GM12801 (cell line): ENCODE data around the gene WDFY4.

Source experiments
- TF ChIP-seq, protein P1 (sequence below): IDR thresholded peaks from one replicate; pipeline ENCODE4 v1.5.1; 2011; ENCODE audit warnings: control low read depth; ENCODE audit not compliant: insufficient read length; ENCODE audit errors: extremely low read depth

The WDFY4 gene

DNA sequence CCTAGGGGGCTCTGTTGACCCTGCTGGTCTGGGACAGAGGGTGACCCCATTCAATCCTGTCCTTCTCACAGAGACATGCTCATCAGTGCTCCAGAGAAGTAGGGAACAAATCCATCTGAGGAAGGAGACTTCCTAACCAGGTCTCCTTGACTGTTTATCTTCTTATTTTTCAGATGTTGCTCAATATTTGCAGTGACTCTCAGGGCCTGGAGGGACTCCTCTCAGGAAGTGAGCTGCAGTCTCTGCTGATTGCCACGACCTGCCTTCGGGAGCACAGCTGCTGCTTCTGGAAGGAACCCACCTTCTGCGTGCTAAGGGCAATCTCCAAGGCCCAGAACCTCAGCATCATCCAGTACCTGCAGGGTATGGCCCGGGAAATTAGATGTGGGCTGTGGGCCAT, 41.0 kb downstream of the WDFY4 start:
- TF ChIP-seq, protein P1, sequence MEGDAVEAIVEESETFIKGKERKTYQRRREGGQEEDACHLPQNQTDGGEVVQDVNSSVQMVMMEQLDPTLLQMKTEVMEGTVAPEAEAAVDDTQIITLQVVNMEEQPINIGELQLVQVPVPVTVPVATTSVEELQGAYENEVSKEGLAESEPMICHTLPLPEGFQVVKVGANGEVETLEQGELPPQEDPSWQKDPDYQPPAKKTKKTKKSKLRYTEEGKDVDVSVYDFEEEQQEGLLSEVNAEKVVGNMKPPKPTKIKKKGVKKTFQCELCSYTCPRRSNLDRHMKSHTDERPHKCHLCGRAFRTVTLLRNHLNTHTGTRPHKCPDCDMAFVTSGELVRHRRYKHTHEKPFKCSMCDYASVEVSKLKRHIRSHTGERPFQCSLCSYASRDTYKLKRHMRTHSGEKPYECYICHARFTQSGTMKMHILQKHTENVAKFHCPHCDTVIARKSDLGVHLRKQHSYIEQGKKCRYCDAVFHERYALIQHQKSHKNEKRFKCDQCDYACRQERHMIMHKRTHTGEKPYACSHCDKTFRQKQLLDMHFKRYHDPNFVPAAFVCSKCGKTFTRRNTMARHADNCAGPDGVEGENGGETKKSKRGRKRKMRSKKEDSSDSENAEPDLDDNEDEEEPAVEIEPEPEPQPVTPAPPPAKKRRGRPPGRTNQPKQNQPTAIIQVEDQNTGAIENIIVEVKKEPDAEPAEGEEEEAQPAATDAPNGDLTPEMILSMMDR: no peak

DNA sequence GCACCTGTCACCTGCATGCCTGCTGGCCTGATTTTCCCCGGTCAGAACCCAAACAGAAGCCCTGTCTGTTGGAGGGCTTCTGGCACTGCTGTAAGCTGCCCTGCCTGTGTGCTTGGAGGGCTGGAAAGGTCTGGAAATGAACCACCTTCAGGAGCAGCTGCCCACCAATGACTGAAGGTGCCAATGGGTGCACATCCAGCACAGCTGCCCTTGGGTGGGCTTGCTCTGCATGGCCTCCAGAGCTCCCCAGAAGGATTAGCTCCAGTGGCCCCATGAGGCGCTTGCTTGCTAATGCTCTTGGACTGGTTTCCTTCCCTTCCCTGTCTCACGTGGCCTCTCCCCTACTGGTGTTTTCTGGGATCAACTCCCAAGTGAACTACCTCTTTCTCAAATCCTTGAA, 43.2 kb downstream of the WDFY4 start:
- TF ChIP-seq, protein P1: no peak

DNA sequence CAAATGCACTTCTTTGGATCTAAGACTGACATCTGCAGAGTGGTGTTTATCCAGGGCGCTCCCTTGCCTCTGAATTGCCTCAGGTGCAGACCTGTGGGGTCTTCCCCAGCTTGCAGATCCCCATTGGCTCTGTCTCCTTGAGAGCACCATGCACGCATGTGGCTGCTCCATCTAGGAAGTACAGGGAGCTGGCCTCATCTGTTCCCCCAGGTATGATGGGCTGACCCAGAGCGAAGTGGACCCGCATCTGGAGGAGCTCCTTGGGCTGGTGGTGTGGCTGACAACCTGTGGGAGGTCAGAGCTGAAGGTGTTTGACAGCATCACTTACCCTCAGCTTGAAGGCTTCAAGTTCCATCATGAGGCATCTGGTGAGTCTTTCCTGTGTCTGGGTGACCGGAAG, 44.5 kb downstream of the WDFY4 start:
- TF ChIP-seq, protein P1: no peak

DNA sequence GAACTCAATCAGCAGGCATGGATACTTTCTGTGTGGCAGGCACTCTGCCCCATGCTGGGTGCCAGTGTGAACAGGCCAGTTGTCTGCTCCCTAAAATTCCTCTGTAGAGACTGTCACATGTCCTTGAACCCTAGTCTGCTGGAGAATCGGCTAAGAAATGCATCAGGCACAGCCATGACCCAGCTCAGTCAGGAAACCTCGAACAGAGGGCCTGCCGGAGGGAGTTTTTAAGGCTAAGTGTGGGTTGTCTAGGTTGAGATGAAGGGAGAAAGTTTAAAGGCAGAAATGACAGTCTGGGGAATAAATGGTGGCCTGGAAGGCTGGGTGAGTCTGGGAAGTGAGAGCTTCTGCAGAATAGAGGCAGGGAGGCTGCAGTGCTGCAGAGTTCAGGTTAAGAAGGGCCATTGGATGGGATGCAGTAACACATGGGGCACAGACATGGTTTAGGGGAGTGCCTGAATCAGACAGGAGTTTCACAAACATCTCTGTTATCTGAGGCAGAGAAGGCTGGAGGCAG, 45.3 kb downstream of the WDFY4 start:
- TF ChIP-seq, protein P1: no peak

DNA sequence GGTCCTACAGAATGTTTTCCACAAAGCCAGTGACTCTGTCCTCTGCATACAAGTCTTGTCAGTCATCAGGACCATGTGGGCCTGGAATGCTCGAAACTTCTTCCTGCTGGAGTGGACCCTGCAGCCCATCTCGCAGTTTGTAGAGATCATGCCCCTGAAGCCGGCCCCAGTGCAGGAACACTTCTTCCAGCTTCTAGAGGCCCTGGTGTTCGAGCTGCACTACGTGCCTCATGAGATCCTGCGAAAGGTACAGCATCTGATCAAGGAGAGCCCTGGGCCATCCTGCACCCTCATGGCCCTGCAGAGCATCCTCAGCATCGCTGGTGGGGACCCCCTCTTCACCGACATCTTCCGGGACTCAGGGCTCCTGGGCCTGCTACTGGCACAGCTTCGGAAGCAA, 46.5 kb downstream of the WDFY4 start:
- TF ChIP-seq, protein P1: no peak

DNA sequence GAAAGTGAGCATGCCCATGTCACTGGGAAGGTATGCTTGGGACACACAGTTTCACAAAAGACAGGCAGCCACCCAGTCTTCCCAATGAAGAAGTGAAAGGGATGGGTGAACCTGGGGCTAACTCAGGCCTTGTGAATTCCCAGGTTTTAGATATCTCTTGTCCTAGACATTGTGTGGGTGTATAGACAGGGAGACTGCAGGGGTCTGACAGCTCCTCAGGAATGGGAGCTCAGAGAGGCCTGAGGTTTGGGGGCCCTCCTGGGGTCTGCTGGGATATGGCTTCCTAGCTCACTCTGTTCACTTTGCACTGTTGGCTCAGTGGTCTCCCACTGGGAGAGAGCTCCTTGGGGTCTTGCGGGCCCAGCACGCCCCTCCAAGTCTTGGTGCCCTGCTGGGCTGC, 47.0 kb downstream of the WDFY4 start:
- TF ChIP-seq, protein P1: no peak

DNA sequence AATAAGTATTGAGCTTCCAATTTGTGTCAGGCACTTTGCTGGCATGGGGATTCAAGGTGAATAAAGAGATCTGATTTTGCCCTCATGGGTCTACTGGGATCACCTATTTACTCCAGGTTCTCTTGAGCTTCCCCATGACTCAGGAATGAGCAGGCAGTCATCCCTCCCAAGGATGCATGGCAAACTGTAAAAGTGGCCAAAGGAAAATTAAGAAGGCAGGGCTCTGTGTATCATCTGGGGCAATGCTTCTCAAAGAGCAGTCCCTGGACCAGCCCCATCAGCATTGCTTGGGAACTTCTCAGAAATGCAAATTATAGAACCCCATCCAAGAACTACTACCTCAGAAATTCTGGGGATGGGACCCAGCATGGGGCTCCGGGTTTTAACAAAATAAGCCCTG, 48.7 kb downstream of the WDFY4 start:
- TF ChIP-seq, protein P1: no peak
